Activated T-helper 1 cell treated with Interleukin-2 at 50 U/mL for 16 hours (primary cell): ENCODE results near the gene PRKCH.

Source experiments
- DNase-seq: peaks from one replicate; pipeline ENCODE4 v3.0.0-alpha.2; 2020; ENCODE audit warnings: low read depth

The PRKCH gene

DNA sequence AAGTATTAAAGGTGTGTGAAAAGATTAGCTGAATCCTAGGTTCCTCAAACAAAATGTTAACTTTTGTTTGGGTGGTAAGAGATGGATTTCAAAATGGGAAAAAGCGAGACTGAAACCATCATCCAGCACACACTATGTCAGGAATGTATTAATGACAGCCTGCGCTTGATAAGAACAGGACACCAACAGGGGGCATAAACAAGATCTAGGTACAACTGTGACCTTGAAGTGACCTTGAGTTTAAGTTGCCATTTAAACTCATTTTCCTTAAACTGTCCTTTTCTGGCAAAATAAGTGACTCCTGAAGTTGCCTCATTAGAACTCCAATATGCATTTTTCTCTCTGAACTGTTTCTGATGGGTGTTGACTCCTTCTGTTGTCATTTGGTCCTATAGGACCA lies 17.1 kb downstream of the PRKCH start:
- DNase-seq = no peak

- no peak for DNase-seq
These were observed 20.2 kb downstream of the PRKCH start for GRCh38 chr14:61341275-61342206.

GRCh38 chr14:61342486-61342885 lies 21.1 kb downstream of the PRKCH start:
- DNase-seq = peak; percentile 74

DNA sequence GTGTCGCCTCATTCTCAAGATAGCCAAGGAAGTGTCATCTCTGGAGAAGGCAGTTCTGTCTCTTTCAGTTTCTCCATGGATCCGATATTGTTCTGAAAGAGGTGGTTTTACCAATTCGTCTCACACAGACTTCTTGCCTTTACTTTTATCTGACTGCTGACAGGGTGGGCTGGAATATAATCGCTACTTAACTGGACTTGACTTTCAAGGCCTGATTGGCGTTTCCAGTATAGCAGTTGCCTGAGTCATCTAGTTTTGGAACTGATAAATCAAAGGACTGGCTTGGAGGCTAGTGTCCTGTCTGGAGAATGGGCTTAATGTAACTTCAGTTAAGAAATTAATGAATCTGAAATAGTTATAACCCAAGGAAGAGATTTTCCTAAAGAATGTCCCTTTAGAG lies 21.6 kb downstream of the PRKCH start:
- DNase-seq = no peak

DNA sequence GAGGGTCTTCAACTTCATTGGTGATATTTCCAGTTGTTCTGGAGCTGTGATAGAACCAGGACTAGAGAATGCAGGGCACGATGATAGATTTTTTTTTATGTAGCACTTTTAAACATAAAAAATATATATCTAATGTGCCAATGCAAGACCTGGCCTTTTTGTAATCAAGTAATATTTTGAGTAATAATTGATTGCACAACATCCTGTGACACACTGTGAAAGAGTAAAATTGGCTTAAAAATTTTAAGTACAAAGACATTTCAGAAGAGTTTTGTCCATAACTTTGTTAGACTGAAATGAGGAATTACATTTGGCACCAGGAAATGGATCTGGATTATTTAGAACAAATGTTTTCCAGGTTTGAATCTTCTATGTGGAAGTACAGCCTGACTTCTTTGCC lies 22.1 kb downstream of the PRKCH start:
- no peak for DNase-seq

DNA sequence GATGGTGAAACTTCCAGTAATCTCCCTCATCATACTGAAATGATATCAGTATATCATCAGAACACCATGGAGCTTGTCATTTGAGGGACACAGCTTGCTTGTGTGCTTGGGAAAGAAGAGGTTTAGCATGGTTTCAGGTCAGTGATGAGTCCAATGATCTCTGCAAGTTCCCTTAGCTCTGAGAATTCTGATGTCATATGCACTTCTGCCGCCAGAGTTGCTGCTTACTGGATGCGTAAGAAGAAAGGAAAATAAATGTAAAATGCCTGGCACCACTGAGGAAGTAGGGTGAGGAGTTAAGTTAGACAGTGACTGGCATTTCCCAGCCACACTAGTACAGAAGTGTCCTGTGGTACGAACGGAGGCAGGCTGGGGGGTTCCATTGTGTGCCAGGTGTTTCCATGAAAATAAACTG lies 22.6 kb downstream of the PRKCH start:
- no peak for DNase-seq

DNA sequence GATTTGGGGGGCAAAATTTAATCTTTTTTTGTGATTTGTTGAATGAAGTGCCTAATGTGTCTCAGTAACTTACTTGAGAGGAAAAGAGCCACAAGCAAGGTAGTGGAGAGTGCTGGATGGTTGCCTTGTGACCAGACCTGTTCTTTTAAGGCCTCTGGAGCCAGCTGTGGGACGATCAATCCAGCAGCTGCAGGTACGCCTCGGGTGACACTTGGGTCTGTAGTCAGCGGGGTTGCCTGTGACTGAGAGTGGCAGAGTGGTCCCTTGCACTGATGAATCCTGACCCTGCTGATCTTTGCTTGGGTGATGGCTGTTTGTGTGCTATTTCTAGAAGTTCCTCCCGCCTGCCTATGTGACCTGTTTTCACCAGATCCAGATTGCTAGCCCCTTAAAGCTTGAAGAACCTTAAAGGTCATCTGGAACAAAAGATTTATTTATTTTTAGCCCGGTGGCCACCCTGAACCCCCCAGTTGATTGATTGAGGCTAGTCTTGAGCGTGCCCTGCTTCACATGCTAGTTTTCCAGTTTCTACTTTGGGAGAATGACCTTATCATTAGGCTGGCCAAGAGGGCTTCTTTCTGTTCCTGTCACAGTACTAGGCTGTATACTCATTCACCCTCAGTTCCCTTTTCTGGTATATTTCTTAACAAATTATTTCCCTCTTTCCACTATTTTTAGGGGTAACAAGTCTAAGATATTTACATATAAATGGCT lies 23.2 kb downstream of the PRKCH start:
- DNase-seq = no peak

GRCh38 chr14:61345151-61345482 lies 23.7 kb downstream of the PRKCH start:
- DNase-seq = no peak

GRCh38 chr14:61346221-61346620 lies 24.8 kb downstream of the PRKCH start:
- no peak for DNase-seq

DNA sequence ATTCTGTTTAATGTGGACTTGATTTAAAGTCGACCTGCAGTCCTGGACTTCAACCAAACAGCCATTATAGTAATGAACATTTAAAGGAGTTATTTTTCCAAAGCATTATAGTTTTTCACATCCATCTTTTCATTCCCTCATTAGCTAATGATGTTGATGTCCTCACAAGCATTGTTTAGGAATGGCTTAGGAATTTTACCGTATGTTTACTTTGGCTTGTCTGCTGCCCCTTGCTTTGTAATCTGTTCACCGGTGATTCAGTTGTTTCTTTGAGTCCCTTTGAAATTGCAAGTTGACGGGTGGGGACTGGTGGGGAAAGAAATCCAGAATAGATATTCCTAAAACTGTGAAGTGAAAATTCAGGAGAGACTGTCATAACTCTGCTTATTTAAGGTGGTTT lies 25.4 kb downstream of the PRKCH start:
- DNase-seq = no peak

DNA sequence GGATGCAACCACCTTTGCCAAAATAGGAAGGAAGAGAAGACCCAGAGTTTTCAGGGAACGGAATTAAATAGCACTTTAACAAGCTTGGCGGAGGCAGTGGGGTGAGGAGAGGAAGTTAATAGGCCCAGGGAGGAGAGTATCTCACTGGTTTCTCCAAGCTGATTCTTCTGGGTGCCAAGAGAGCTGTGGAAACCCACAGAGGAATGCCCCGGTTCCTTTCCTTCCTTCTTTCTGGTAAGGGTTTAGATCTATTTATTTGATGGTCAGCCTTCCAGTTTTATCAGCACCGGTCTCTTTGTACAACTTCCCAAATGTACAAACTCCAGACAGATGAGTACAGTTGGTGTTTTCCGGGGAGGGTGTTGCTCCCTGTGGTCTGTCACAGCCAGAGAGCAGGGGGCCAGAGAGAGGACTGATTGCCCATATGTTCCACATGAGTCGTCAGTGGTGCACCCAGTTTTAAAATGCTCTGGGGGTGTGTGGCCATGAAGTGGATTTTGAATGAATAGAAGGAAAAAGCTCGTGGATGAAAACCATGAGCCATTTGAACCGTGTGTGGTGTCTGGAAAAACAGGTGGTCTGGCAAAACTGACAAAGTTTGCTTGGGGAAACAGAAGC lies 26.6 kb downstream of the PRKCH start:
- DNase-seq = no peak

GRCh38 chr14:61350427-61351270 lies 29.3 kb downstream of the PRKCH start:
- no peak for DNase-seq

DNA sequence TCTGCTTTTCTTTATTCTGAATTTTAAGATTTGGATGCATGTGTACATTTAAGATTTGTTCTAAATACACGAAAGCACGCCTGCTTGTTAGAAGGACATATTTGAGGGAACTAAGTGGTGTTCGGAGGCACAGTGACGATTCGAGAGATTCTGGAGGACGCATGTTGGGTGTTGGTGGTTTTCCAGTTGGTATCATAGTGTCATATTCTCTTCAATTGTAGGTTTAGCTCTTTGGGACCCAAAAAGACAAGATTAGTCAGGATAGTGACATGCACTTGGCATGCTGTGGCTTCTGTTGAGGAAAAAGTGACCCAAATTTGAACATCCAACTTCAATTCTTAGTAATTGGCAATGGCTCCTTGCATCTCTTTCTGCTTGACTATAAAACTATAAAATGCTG lies 30.1 kb downstream of the PRKCH start:
- DNase-seq = no peak

DNA sequence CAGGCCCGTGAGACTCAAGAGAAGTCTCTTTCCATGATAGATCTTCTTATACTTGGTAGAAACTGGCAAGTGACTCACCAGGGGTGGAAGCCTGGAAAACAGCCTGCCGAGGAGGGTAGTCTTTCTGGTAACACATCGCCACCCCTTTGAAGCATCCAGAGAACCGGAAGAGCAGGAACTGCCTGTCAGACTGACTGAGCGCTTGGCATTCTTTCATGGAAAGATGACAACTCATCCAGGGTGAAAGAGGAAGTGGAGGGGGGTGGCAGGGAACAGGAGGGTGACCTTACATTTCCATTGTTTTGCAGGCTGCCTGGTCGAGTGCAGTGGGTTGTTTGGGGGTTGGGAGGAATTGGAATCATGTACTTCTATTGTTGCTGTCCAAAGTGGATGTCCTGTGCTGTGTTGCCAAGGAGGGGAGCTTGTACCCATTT lies 34.5 kb downstream of the PRKCH start:
- no peak for DNase-seq

GRCh38 chr14:61357123-61357522 lies 35.7 kb downstream of the PRKCH start:
- DNase-seq = no peak

GRCh38 chr14:61358554-61359226 lies 37.3 kb downstream of the PRKCH start:
- no peak for DNase-seq

GRCh38 chr14:61360796-61361525 lies 39.6 kb downstream of the PRKCH start:
- no peak for DNase-seq

GRCh38 chr14:61362072-61362750 lies 40.8 kb downstream of the PRKCH start:
- no peak for DNase-seq

DNA sequence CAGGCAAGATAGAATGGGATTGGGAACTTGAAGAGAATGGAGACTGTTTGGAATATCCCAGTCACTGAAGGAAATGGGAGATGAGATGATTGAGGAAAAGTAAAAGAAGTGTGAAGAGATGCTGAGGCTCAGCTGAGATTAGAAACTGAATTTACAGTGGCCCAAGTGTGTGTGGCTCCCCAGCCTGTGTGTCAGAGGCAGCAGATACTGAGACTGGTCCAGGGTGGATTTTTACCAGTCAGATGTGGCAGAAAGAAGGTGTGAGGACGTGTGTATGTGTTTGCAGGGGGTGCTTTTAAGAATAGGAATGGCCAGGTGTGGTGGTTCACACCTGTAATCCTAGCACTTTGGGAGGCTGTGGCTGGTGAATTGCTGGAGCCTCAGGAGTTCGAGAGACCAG lies 42.9 kb downstream of the PRKCH start:
- no peak for DNase-seq

- DNase-seq = no peak
These were observed 44.4 kb downstream of the PRKCH start for GRCh38 chr14:61365667-61366212.
